Adipocyte (in vitro differentiated cells): Measurements from ENCODE around the gene EPHX1.

ENCODE experiments used
- DNase-seq: peaks from one replicate; pipeline ENCODE4 v3.0.0-alpha.2; 2015; ENCODE audit warnings: low read depth
- H3K27me3 ChIP-seq: replicated peaks from 2 replicates; pipeline ENCODE4 v1.7.0; 2013; ENCODE audit warnings: mild to moderate bottlenecking, low read length, moderate library complexity; ENCODE audit not compliant: control insufficient read depth, insufficient read depth
- H3K36me3 ChIP-seq: 2 replicates; pipeline ENCODE4 v1.7.0; 2013; ENCODE audit warnings: low read length, mild to moderate bottlenecking, moderate library complexity; ENCODE audit not compliant: control insufficient read depth, insufficient read depth, severe bottlenecking
- H3K4me1 ChIP-seq: 2 replicates; pipeline ENCODE4 v1.7.0; 2013; ENCODE audit warnings: mild to moderate bottlenecking, low read length, moderate library complexity; ENCODE audit not compliant: control insufficient read depth, insufficient read depth
- H3K4me3 ChIP-seq: 2 replicates; pipeline ENCODE4 v1.7.0; 2013; ENCODE audit warnings: mild to moderate bottlenecking, low read length, moderate library complexity
- H3K9ac ChIP-seq: 2 replicates; pipeline ENCODE4 v1.7.0; 2013; ENCODE audit warnings: mild to moderate bottlenecking, low read length, moderate library complexity
- H3K9me3 ChIP-seq: 2 replicates; pipeline ENCODE4 v1.7.0; 2013; ENCODE audit warnings: mild to moderate bottlenecking, low read length, moderate library complexity; ENCODE audit not compliant: control insufficient read depth

EPHX1 gene

DNA sequence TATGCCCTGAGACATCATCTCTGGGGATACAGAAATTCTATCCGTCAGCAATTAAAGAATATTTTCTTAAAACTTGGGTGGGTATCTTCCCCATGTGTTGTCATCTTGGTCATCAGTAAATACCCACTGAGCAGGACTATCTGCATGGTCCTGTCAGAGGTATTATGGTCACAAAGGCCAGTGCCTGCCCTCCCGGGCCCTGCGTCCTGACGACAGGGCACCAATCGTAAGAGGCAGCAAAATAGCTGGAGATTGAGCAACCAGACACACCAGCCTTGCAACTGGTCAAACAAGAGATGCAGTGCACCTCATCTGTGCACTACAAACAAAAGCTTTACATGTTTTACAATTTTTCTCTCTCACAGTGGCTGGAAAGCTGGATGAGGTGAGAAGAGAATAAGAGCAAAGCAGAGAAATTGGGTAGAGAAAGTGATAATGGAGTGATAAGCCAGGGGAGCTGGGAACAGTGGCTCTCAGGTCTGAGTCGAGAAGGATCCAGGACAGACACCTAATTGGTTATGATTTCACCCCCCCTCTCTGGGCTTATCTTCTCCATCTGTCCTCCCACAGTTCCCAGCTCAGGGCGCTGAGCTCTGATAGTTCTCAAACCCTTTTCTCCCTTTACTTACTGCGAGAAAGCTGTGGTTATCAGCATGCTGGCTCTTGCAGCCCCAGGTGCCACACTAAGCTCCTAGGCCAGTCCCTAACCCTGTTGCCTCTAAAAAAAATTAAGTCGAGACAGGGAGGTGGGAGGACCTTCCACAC is 41.1 kb upstream of the EPHX1 start:
- H3K27me3 ChIP-seq: no peaks in the 10 kb centered on the region
- no peak overlapping the region for H3K4me3 ChIP-seq

GRCh38 chr1:225769687-225770086 is 40.2 kb upstream of the EPHX1 start:
- no peak overlapping the region for H3K9ac ChIP-seq
- no peaks in the 10 kb centered on the region for H3K36me3 ChIP-seq
- peaks cover 39% of the 10 kb centered on the region for H3K4me1 ChIP-seq
- H3K9me3 ChIP-seq: no peaks in the 10 kb centered on the region
- H3K4me3 ChIP-seq: no peak overlapping the region
- DNase-seq: peak; percentile 33
- no peaks in the 10 kb centered on the region for H3K27me3 ChIP-seq

More for the DNA sequence above, 41.1 kb upstream of the EPHX1 start:
- Histone ChIP-seq H3K36me3 (no peaks in the 10 kb centered on the region), H3K4me1 (peaks cover 47% of the 10 kb centered on the region), H3K9ac (no peak overlapping the region), H3K9me3 (no peaks in the 10 kb centered on the region)
- DNase-seq: no peak

- no peak for DNase-seq
- Histone ChIP-seq H3K36me3 (no peaks in the 10 kb centered on the region), H3K4me1 (peaks cover 39% of the 10 kb centered on the region), H3K27me3 (no peaks in the 10 kb centered on the region), H3K4me3 (no peak overlapping the region), H3K9ac (no peak overlapping the region), H3K9me3 (no peaks in the 10 kb centered on the region)
Measured at GRCh38 chr1:225770561-225771248, 39.2 kb upstream of the EPHX1 start.

GRCh38 chr1:225771661-225772322 is 38.1 kb upstream of the EPHX1 start:
- Histone ChIP-seq H3K27me3 (no peaks in the 10 kb centered on the region), H3K9ac (peak overlapping the region; percentile 24), H3K36me3 (no peaks in the 10 kb centered on the region), H3K9me3 (no peaks in the 10 kb centered on the region), H3K4me3 (no peak overlapping the region), H3K4me1 (peaks cover 35% of the 10 kb centered on the region)
- DNase-seq: no peak

DNA sequence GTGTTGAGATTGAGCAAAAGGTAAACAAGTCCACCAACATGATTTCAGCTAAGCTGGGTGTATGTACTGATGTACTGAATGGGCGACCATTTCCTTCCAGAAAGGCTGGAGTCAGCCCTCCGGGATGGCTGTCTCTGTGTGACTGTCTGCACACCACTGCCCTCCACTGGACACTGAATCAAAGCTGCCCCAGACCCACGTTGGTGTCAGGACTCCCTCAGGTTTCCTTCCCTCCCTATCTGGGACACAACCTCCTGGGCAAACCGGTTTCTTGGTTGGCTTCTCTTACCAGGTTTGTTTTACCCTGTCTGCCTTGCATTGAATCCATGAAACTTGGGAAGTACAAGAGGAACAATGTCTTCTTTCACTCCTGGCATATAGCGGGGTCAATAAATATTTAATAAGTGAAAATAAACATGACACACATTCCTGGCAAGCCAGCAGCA is 37.6 kb upstream of the EPHX1 start:
- Histone ChIP-seq H3K36me3 (no peaks in the 10 kb centered on the region), H3K9me3 (no peaks in the 10 kb centered on the region), H3K4me3 (no peak overlapping the region), H3K9ac (peak overlapping the region; percentile 24), H3K27me3 (no peaks in the 10 kb centered on the region), H3K4me1 (peaks cover 35% of the 10 kb centered on the region)
- DNase-seq: peak; percentile 97

DNA sequence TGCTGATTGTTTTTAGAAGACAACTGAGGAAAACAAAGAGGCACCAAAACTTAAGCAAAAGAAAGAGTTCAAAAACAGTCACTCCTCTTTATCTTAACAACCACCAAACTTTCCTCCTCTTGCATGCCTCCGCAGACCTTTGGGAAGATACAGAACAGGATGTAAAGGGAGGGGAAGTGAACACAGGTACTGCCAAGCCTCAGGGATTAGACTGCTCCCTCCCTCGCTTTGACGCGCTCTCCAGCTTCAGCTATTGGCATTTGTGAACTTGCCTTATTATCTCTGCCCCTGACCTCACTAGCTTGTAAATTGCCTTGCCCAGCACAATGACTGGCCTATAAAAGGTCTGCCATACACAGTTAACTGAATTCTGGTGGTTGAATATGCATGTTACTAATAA is 37.1 kb upstream of the EPHX1 start:
- DNase-seq: no peak
- Histone ChIP-seq H3K27me3 (no peaks in the 10 kb centered on the region), H3K4me3 (no peak overlapping the region), H3K9me3 (no peaks in the 10 kb centered on the region), H3K4me1 (peaks cover 30% of the 10 kb centered on the region), H3K9ac (no peak overlapping the region), H3K36me3 (no peaks in the 10 kb centered on the region)

DNA sequence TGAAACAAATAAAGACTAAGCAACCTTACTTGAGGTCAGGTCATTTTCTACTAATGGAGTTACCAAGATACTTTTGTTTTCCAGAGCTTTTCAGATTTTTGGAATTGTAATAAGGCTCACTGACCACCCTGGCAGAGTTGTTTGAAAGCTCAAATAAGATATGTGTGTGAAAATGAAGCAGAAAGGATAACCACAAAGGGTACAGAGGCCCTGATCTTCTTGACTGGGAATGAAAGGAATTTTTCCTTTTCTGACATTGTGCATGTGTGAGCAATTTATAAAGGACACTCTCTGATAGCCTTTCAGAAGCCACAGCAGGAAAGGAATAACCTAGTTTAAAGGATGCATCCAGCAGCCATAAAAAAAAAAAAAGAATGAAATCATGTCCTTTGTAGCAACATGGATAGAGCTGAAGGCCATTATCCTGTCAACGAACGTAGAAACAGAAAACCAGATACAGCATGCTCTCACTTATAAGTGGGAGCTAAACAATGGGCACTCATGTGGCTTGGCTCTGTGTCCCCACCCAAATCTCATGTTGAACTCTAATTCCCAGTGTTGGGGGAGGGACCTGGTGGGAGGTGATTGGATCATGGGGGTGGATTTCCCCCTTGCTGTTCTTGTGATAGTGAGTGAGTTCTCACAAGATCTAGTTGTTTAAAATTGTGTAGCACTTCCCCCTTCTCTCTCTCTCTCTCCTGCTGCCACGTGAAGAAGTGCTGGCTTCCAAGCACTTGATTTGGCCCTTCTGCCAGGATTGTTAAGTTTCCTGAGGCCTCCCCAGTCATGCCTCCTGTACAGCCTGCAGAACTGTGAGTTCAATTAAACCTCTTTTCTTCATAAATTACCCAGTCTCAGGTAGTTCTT is 35.4 kb upstream of the EPHX1 start:
- Histone ChIP-seq H3K9ac (no peak overlapping the region), H3K9me3 (no peaks in the 10 kb centered on the region), H3K27me3 (no peaks in the 10 kb centered on the region), H3K4me1 (peaks cover 34% of the 10 kb centered on the region), H3K4me3 (no peak overlapping the region), H3K36me3 (no peaks in the 10 kb centered on the region)
- DNase-seq: no peak

DNA sequence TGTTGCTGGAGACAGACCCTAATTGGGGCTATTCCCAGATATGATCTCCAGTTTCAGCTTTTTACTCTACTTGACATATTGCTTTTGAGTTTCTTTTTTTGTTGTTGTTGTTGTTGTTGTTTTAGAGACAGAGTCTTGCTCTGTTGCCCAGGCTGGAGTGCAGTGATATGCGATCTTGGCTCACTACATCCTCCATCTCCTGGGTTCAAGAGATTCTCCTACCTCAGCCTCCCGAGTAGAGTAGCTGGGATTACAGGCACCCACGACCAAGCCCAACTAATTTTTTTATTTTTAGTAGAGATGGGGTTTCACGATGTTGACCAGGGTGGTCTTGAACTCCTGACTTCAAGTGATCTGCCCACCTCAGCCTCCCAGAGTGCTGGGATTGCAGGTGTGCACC is 33.6 kb upstream of the EPHX1 start:
- Histone ChIP-seq H3K9ac (peak overlapping the region; percentile 96), H3K4me1 (peaks cover 41% of the 10 kb centered on the region), H3K9me3 (no peaks in the 10 kb centered on the region), H3K36me3 (no peaks in the 10 kb centered on the region), H3K4me3 (no peak overlapping the region), H3K27me3 (no peaks in the 10 kb centered on the region)
- DNase-seq: no peak

- peak; percentile 19 for DNase-seq
- peak overlapping the region; percentile 96 for H3K9ac ChIP-seq
- H3K4me3 ChIP-seq: peak overlapping the region; percentile 94
- H3K4me1 ChIP-seq: peaks cover 36% of the 10 kb centered on the region
- no peaks in the 10 kb centered on the region for H3K9me3 ChIP-seq
- no peaks in the 10 kb centered on the region for H3K36me3 ChIP-seq
- no peaks in the 10 kb centered on the region for H3K27me3 ChIP-seq
Measured at GRCh38 chr1:225777058-225777582, 32.8 kb upstream of the EPHX1 start.

GRCh38 chr1:225777583-225778336 is 32.2 kb upstream of the EPHX1 start, which contains the start of gene SRP9:
SRP9 (plus strand) TSS chr1:225777826; CDS start chr1:225777941, 115 bp downstream.
- Histone ChIP-seq H3K4me3 (peak within 1 kb of the TSS; percentile 94), H3K9me3 (no peaks in the 10 kb centered on the region), H3K9ac (peak within 1 kb of the TSS; percentile 96), H3K27me3 (no peaks in the 10 kb centered on the region), H3K4me1 (peaks cover 35% of the 10 kb centered on the region), H3K36me3 (no peaks in the 10 kb centered on the region)
- DNase-seq: peak; percentile 100
